ENCODE data around the gene RUBCNL. TPM values are rescaled to one million over a fixed set of nuclear protein-coding genes. Genes with fewer than 3 reads are reported as not detected.
A peak's percentile ranks its signal among the peaks of the same experiment; 100 is the strongest.

The RUBCNL gene
- total RNA-seq, 1 experiment from 2014 or later = 1.4 TPM

- no peak overlapping the region for H4K91ac ChIP-seq (ENCODE audit: insufficient read length, low read depth, low read length)
- H3K23ac ChIP-seq (ENCODE audit: insufficient read length, low read depth, low read length) = no peak overlapping the region
- H2BK20ac ChIP-seq (ENCODE audit: low read depth, low read length, poor library complexity, severe bottlenecking) = no peak overlapping the region
- no peak overlapping the region for H4K8ac ChIP-seq (replicated peaks; ENCODE audit: insufficient read length, low read depth, low read length)
- H3K27me3 ChIP-seq (ENCODE audit: insufficient read depth, low read length) = no peaks in the 10 kb centered on the region
- H3K36me3 Mint-ChIP-seq (ENCODE audit: insufficient read depth in 1 of 3, low read depth in 3 of 3) = peaks cover 0 to 5% (median 0%) of the 10 kb centered on the region in 3 experiments; a peak in 2 of 7 replicates
- H3T11ph ChIP-seq (ENCODE audit: low read length) = no peak overlapping the region
- no peak overlapping the region for H2BK12ac ChIP-seq (ENCODE audit: insufficient read length, low read depth, low read length)
- no peak for DNase-seq
- no CpG with 5 or more reads among the region's 3 CpGs for WGBS (ENCODE audit: extremely low coverage, insufficient read length, low lambda C conversion rate)
- no peaks in the 10 kb centered on the region for H3K9me3 ChIP-seq (ENCODE audit: control insufficient read depth, low read depth, low read length)
- no peaks in the 10 kb centered on the region; the same call in 1 of the 2 replicates for H3K4me1 ChIP-seq (ENCODE audit: insufficient read depth, low read length)
- H3K4me2 ChIP-seq (ENCODE audit: insufficient read depth, insufficient read length, low read length) = no peak overlapping the region
- no peak overlapping the region for H3K18ac ChIP-seq (ENCODE audit: insufficient read length, low read depth, low read length)
- H3K4ac ChIP-seq (ENCODE audit: low read depth, low read length) = no peak overlapping the region
- no peak overlapping the region for H3K56ac ChIP-seq (ENCODE audit: insufficient read length, low read depth, low read length)
- no peak overlapping the region for H2BK120ac ChIP-seq (ENCODE audit: low read depth, low read length, poor library complexity, severe bottlenecking)
- no peaks in the 10 kb centered on the region for H3K79me1 ChIP-seq (ENCODE audit: insufficient read depth, low read depth, low read length, poor library complexity, severe bottlenecking)
- peaks cover 1% of the 10 kb centered on the region for H3K27me3 Mint-ChIP-seq (ENCODE audit: low read depth)
- H3K9me3 Mint-ChIP-seq = no peaks in the 10 kb centered on the region; a peak in 1 of 5 replicates
- H2AFZ ChIP-seq (ENCODE audit: low read length) = no peak overlapping the region
- H4K5ac ChIP-seq (ENCODE audit: insufficient read length, low read depth, low read length) = no peak overlapping the region
- H2BK5ac ChIP-seq (ENCODE audit: insufficient read length, low read length) = no peak overlapping the region
- no peaks in the 10 kb centered on the region for H4K20me1 ChIP-seq (ENCODE audit: control insufficient read depth, insufficient read depth, insufficient read length)
- H2BK15ac ChIP-seq (ENCODE audit: low read depth, low read length) = no peak overlapping the region
- H3K23me2 ChIP-seq (ENCODE audit: insufficient read length, low read depth, low read length, poor library complexity, severe bottlenecking) = no peaks in the 10 kb centered on the region
- peaks cover 10% of the 10 kb centered on the region in 2 experiments for H3K4me1 Mint-ChIP-seq
- H3K4me3 Mint-ChIP-seq = no peak overlapping the region
- H3K27ac ChIP-seq (ENCODE audit: insufficient read length, low read depth, low read length) = no peak overlapping the region
- no peak overlapping the region for H3K14ac ChIP-seq (ENCODE audit: insufficient read depth, low read length)
- H3K27ac Mint-ChIP-seq = peak overlapping the region in 2 of 3 experiments; percentile 73 to 84; a peak in 1 of 7 replicates
- H2AK5ac ChIP-seq (ENCODE audit: insufficient read length, low read length) = no peak overlapping the region
- no peak for TF ChIP-seq CTCF (conservative IDR thresholded peaks at IDR 0.05)
- H3K9ac ChIP-seq (ENCODE audit: extremely low read depth, insufficient read length, low read length) = no peak overlapping the region
- H3K79me2 ChIP-seq (ENCODE audit: insufficient read depth, low read length) = no peaks in the 10 kb centered on the region
Measured at GRCh38 chr13:46293436-46293835, 93.6 kb downstream of the RUBCNL start.

Other genes starting within 250 kb of the RUBCNL start
- 0.81 and 1.1 TPM in 2 replicates for gene LCP1, start 205.1 kb downstream of the RUBCNL start, total RNA-seq (2021)
- not detected in 2 replicates for gene LRRC63, start 175.3 kb downstream of the RUBCNL start, total RNA-seq (2021)
- 8.0 and 8.5 TPM in 2 replicates for gene LRCH1, start 165.9 kb upstream of the RUBCNL start, total RNA-seq (2021)